Renal cortical epithelial cell (primary cell): ENCODE measurements around the gene FCRL4. TPM values are rescaled to one million over a fixed set of nuclear protein-coding genes. Genes with fewer than 3 reads are reported as not detected.
"Not testable (repeated sequence)": the region's sequence is repeated elsewhere in the genome, so short reads cannot be mapped to it uniquely, and the experiment has no call there.

Source experiments
- DNase-seq: peaks from one replicate; pipeline ENCODE4 v3.0.0-alpha.2; 2011; ENCODE audit warnings: low read depth
- total RNA-seq: library from RNA; depleted of rRNA; stranded (reverse); fragments of >200 nt; gene quantifications from 2 replicates; pipeline ENCODE4 v1.2.3, GENCODE V29; 2014

The FCRL4 gene
- total RNA-seq, 1 donor from 2014 or later, result not detected

DNA sequence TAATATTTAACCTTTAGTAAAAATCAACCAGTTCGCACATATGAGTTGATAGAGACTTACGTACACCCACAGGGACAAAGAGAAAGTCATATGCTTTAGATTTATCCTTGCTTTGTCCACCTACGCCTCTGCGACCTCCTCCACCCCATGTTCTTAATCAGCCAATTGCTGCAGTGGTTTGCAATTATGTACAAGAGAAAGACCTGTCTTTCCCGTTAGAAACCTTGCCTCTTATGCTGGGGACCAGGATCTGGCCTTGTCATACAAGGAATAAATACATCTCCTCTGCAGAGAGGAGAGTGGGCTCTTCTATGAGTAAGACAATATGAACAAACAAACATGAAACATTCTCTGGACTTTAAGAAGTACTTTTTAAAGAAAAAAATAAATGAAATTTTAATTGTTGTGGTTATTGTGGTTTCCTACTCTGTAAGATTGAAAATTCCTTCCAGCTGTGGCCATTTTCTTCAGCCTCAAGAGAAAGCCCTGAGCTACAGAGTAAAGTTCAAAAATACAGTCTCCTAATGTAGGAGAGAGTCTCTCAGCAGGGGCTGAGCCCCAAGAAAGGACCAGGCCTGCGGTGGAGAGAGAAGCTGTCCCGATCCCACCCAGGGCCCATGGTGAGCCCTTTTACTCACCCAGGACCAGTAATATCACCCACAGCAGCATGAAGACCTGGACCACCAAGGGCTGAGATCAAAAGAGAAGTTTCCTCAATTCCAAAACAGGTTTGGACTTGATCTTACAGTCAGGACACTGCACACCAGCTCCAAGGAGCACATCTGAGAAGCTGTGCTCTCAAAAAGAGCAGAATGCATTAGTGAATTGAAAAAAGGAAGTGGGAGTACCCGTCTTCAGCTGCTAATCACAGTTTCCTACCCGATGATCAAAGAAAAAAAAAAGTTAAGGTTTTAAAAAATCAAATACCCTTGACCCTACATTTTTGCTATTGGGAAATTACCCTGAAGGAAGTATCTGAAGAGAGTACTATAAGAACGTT is 45.9 kb downstream of the FCRL4 start, which contains the start of gene FCRL5:
Gene FCRL5 (minus strand): TSS at position 822 of the 1,000 bp plus-strand sequence. CDS start 153 bp downstream, at position 669.
- DNase-seq, result no peak

DNA sequence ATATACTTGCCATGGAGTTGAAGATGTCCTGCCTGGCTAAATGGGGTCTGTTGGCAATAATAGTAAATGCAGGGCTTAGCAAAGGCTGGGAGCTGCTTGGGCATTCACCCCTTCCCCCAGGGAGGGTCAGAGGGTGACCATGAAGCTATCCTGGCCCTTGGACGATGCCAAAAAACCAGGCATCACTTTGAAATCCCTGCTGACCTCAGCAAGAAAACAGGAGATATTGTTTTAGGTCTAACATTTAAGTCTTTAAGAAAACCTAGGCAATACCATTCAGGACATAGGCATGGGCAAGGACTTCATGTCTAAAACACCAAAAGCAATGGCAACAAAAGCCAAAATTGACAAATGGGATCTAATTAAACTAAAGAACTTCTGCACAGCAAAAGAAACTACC is 49.8 kb downstream of the FCRL4 start:
- not testable (repeated sequence) for DNase-seq

DNA sequence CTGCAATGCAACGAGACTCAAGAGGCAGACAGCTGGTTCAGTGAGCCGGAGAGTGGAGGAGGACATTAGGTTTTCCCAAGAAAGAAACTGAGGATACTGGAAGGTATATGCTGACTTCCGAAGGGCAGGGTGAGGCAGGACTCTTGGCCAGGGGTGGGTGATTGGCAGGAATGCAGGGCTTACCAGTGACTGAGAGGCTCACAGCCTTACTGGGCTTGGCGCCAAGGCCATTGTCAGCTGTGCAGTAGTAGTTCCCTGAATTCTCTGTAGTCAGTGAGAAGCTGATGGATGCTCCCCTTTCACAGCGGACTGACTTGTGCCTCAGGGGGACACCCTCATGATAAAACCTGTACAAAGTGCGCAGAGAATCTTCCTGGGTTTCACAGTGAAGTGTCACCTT is 55.2 kb downstream of the FCRL4 start:
- peak; percentile 63 for DNase-seq

DNA sequence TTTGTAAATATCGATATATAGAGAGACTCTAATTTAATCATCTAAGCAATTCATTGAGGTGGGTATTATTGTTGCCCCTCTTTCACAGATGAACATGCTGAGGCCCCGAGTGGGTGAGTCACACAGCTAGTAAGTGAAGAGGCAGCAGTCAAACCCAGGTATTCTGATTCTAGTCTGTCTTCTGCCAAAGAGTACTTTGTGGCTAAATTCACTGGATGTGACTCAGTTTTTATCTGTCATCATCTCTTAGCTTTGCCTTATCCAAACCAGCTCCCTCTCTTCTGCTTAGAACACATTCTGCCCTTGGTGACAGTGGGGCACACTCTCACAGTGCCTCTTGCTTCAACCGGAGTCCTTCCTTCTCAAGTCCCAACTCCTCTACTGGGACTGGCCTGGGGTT is 57.0 kb downstream of the FCRL4 start:
- DNase-seq, result peak; percentile 6

DNA sequence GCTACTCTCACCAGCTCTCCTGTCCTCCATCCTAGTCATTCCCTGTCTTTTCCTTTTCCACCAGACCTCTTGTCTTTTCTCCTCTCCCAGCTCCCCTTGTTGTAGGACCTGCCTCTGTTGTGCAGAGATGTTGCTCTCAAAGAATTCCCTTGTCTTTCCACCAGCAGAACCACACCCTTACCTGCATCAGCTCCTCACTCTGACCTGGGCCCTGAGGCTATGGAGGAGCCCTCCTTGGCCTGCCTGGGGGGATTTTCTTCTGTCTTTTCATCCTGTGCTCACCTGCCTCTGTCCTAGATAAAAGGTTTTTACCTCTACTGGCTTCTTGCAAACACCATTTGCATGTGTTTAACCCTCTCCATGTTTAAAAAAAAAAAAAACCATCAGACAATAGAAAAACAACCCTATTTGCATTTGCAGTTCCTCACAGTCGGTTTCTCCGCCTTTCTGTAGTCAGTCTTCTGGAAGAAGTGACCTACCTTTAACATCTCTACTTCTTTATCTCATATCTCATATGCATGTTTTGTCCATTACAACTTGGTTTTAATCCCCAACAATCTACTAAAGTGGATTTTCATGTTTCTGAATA is 57.6 kb downstream of the FCRL4 start:
- no peak for DNase-seq

DNA sequence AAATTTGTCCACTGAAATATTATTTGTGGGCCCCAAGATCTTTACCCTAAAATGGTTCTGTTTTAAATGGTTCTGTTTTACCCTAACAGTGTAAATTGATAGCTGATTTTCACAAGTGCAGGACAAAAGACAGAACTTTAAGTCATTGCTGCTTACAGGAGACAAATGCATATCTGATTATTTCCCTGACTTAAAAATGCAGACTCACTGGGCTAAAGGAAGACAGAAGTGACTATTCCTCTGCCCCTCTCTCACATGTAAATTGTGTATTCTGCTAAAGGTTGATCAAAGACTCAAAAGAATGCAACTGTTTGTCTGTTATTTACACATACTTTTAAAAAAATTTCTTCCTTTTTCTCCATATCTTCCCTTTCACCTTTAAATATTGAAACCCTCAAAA is 58.3 kb downstream of the FCRL4 start:
- no peak for DNase-seq

DNA sequence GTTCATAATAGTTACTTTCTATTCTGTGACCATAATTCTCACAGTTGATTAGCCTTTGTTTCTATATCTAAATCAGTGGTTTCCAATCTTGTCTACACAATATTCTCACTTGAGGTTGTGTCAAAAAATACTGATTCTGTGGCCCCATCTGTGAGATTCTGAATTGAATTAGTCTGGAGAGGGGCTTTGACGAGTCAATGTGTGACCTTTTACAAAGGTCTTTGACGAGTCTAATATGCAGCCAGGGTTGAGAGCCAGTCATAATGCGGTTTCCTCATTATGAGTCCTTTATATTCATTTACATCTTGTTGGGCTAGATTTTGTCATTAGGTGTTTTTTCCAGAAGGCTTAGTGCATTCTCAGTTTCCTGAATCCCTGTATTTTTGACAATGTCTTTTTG is 65.3 kb downstream of the FCRL4 start:
- DNase-seq, result no peak

DNA sequence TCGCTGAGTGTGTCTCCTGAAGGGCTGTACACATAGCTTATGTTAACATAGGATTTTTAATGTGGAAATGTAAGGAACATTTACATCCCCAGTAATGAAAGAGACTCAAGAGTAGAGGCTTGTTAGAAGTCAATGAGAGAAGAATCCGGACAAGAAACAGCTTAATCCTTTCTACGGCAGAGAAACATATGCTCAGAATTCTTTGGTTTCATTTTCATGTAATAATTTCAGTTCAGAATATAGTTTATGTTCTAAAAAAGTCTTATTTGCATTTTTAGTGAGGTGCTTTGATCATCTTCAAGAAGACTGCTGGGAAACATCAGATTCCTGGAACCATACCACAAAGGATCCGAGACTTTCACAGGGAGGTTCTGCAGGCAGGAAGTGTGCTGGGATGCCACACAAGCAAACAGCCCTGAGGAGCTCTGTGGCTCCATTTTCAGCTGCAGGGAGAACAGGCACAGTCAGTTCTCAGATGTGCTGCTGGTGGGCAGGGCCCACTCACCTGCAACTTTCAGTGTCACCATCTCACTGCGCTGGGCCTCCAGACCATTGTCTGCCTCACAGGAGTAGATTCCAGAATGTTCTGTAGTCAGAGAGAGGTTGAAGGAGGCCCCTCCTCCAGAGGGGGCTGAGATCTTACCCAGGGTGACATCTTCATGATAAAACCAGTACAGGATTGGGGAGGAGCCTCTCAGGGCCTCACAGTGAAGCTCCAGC is 74.0 kb downstream of the FCRL4 start:
- no peak for DNase-seq

Other genes starting within 250 kb of the FCRL4 start
- not detected in 2 replicates for gene FCRL5, start 45.6 kb downstream of the FCRL4 start, total RNA-seq
- not detected in 2 replicates for gene FCRL3, start 102.7 kb upstream of the FCRL4 start, total RNA-seq
- gene FCRL2, start 179.0 kb upstream of the FCRL4 start, total RNA-seq, result not detected in 2 replicates
- not detected in 2 replicates for gene FCRL1, start 222.0 kb upstream of the FCRL4 start, total RNA-seq
- gene CD5L, start 243.7 kb upstream of the FCRL4 start, total RNA-seq, result not detected in 2 replicates